Measurements from ENCODE around the gene RASD1. TPM values are rescaled to one million over a fixed set of nuclear protein-coding genes. Genes with fewer than 3 reads are reported as not detected.

RASD1 gene
- total RNA-seq, 1 experiment from 2014 or later, result not detected

DNA sequence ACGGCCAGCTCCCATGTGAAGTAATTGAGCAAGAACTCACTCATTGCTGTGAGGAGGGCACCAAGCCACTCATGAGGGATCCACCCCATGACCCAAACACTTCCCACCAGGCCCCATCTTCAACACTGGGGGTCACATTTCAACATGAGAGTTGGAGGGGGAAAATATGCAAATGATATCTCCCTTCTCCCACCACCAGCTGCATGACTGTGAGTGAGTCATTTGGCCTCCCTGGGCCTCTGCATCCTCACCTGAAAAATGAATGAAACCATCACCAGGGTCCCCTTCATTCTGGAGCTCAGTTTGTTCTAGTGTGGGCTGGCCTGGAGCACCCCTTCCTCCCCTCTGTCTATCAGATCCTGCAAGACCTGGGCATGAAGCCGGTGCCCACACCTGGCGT lies 26.2 kb downstream of the RASD1 start:
- Mint-ChIP-seq H3K27ac (ENCODE audit: unreplicated experiment) (no peak overlapping the region), H3K4me1 (ENCODE audit: low read depth, unreplicated experiment) (no peaks in the 10 kb centered on the region), H3K36me3 (ENCODE audit: insufficient read depth, unreplicated experiment) (no peaks in the 10 kb centered on the region), H3K27me3 (ENCODE audit: unreplicated experiment) (peaks cover 84% of the 10 kb centered on the region), H3K9me3 (ENCODE audit: low read depth, unreplicated experiment) (no peaks in the 10 kb centered on the region), H3K4me3 (ENCODE audit: low read depth, unreplicated experiment) (no peak overlapping the region)
- intact Hi-C loops (cut with micrococcal nuclease; ENCODE audit: unreplicated experiment), result no loop called here
- BruUV-seq (replicated peaks), result no TSS peak
- TF ChIP-seq, protein P1, sequence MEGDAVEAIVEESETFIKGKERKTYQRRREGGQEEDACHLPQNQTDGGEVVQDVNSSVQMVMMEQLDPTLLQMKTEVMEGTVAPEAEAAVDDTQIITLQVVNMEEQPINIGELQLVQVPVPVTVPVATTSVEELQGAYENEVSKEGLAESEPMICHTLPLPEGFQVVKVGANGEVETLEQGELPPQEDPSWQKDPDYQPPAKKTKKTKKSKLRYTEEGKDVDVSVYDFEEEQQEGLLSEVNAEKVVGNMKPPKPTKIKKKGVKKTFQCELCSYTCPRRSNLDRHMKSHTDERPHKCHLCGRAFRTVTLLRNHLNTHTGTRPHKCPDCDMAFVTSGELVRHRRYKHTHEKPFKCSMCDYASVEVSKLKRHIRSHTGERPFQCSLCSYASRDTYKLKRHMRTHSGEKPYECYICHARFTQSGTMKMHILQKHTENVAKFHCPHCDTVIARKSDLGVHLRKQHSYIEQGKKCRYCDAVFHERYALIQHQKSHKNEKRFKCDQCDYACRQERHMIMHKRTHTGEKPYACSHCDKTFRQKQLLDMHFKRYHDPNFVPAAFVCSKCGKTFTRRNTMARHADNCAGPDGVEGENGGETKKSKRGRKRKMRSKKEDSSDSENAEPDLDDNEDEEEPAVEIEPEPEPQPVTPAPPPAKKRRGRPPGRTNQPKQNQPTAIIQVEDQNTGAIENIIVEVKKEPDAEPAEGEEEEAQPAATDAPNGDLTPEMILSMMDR (IDR thresholded peaks at IDR 0.05; ENCODE audit: unreplicated experiment), result no peak
- CTCF ChIA-PET, result no interaction called here
- no peak for DNase-seq

DNA sequence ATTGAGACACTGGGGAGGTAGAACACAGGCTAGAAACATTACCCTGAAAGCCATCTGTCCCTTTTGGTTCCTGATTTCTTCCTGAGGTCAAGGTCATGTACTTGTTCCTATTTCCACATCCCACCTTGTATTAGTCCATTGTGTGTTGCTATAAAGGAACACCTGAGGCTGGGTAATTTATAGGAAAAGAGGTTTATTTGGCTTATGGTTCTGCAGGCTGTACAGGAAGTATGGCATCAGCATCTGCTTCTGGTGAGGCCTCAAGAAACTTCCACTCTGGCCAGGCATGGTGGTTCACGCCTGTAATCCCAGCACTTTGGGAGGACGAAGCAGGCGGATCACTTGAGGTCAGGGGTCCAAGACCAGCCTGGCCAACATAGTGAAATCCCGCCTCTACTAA lies 26.8 kb downstream of the RASD1 start:
- Mint-ChIP-seq H3K4me1 (ENCODE audit: low read depth, unreplicated experiment) (no peaks in the 10 kb centered on the region), H3K4me3 (ENCODE audit: low read depth, unreplicated experiment) (no peak overlapping the region), H3K9me3 (ENCODE audit: low read depth, unreplicated experiment) (no peaks in the 10 kb centered on the region), H3K27me3 (ENCODE audit: unreplicated experiment) (peaks cover 84% of the 10 kb centered on the region), H3K27ac (ENCODE audit: unreplicated experiment) (no peak overlapping the region), H3K36me3 (ENCODE audit: insufficient read depth, unreplicated experiment) (no peaks in the 10 kb centered on the region)
- TF ChIP-seq, protein P1 (IDR thresholded peaks at IDR 0.05; ENCODE audit: unreplicated experiment), result no peak
- BruUV-seq (replicated peaks), result no TSS peak
- no peak for DNase-seq
- intact Hi-C loops (cut with micrococcal nuclease; ENCODE audit: unreplicated experiment), result no loop called here
- CTCF ChIA-PET, result no interaction called here

DNA sequence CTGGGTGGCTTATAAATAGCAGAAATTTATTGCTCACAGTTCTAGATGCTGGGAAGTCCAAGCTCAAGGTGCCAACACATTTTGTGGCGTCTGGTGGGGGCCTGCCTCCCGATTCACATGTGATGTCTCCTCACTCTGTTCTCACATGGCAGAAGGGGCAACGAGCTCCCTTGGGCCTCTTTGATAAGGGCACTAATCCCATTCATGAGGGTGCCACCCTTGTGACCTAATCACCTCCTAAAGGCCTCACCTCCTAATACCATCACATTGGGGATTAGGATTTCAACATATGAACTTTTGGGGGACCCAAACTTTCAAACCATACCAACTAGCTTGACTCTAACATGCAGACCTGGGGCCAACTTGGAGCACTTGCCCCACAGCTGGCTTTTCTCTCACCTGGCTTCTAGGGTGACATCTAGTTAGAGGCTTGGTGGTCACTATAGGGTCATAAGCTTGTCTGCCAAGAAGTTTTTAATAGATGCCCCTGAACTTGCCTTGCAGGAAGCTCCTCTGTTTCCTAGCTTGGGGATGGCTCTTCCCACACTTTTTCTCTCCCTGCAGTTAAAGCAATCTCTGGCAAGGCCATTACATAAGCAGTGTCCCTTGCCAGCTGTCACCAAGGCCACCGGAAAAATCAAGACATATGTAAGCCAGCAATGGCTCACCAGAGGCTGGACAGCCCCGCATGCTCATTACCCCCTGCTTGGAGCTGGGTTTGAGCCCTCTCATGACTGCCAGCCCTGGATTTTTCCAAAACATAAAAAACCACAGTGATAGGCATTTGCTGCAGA lies 27.8 kb downstream of the RASD1 start:
- no peak overlapping the region for H3K27ac Mint-ChIP-seq (ENCODE audit: unreplicated experiment)
- DNase-seq, result no peak
- H3K4me3 Mint-ChIP-seq (ENCODE audit: low read depth, unreplicated experiment), result no peak overlapping the region
- H3K27me3 Mint-ChIP-seq (ENCODE audit: unreplicated experiment), result peaks cover 82% of the 10 kb centered on the region
- H3K9me3 Mint-ChIP-seq (ENCODE audit: low read depth, unreplicated experiment), result no peaks in the 10 kb centered on the region
- intact Hi-C loops (cut with micrococcal nuclease; ENCODE audit: unreplicated experiment), result no loop called here
- no peaks in the 10 kb centered on the region for H3K4me1 Mint-ChIP-seq (ENCODE audit: low read depth, unreplicated experiment)
- no peaks in the 10 kb centered on the region for H3K36me3 Mint-ChIP-seq (ENCODE audit: insufficient read depth, unreplicated experiment)
- no TSS peak for BruUV-seq (replicated peaks)
- TF ChIP-seq, protein P1 (IDR thresholded peaks at IDR 0.05; ENCODE audit: unreplicated experiment), result no peak
- CTCF ChIA-PET, result interaction anchor here (0.7 kb wide), 1 partner anchor 43 kb away, joined by 3 read pairs; no protein-coding TSS in a partner anchor

DNA sequence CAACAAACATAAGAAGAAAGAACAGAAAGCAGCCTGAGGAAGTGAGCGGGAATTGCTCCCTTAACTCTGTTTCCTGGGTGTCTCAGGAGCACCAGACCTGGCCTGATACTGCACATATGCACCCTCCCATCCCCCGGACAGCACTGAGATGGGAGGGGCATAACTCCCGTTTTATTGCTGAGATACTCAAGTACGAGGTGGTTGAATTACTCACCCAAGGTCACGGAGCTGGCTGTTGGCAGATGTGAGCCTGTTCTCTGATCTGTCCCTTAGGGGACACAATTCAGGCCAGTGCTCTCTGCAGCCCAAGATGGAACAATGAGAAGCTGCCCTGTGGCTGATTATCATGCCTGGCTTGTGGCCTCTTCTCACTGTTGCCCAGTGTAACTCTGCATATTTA lies 28.5 kb downstream of the RASD1 start:
- Mint-ChIP-seq H3K27me3 (ENCODE audit: unreplicated experiment) (peaks cover 75% of the 10 kb centered on the region), H3K4me3 (ENCODE audit: low read depth, unreplicated experiment) (no peak overlapping the region), H3K27ac (ENCODE audit: unreplicated experiment) (no peak overlapping the region), H3K4me1 (ENCODE audit: low read depth, unreplicated experiment) (no peaks in the 10 kb centered on the region), H3K36me3 (ENCODE audit: insufficient read depth, unreplicated experiment) (no peaks in the 10 kb centered on the region), H3K9me3 (ENCODE audit: low read depth, unreplicated experiment) (no peaks in the 10 kb centered on the region)
- intact Hi-C loops (cut with micrococcal nuclease; ENCODE audit: unreplicated experiment), result no loop called here
- TF ChIP-seq, protein P1 (IDR thresholded peaks at IDR 0.05; ENCODE audit: unreplicated experiment), result no peak
- no TSS peak for BruUV-seq (replicated peaks)
- no peak for DNase-seq
- CTCF ChIA-PET, result interaction anchor here (0.6 to 0.7 kb wide), 2 partner anchors 43 to 559 kb away, joined by 3 read pairs; no protein-coding TSS in a partner anchor

Data from Calu3 (cell line).